RPMI8226 (cell line): ENCODE results near the gene GABRB1.

Source experiments
- DNase-seq: peaks from one replicate; pipeline ENCODE4 v3.0.0-alpha.2; 2015

The GABRB1 gene

GRCh38 chr4:47031011-47031678, at the start of gene GABRB1:
Gene GABRB1 (plus strand): TSS chr4:47031567.
- no peak for DNase-seq

DNA sequence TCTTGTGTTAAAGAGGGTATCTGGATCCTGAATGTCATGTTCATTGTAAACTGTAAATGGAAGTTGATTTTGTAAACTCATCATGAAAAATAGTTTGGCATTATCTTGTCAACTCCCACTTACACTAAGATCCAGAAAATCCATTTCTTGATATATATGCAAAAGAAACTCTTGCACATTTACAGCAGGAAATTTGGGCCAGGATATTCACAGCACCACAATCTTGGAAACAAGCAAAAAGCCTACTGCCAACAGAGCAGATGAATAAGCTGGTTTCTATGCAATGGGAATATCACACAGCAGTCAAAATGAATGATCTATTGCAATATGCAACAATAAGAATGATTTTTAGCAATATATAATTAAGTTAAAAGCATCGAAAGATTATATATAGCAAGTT, 46.6 kb upstream of the GABRB1 start:
- no peak for DNase-seq

GRCh38 chr4:46986922-46987638, 44.3 kb upstream of the GABRB1 start:
- DNase-seq: no peak

- no peak for DNase-seq
These were observed 39.0 kb upstream of the GABRB1 start for GRCh38 chr4:46992338-46992737.

- DNase-seq: no peak
These were observed 38.0 kb upstream of the GABRB1 start, which contains the start of gene GABRA4 for GRCh38 chr4:46993075-46994006. Gene GABRA4 (minus strand): TSS chr4:46993581. CDS start chr4:46993424, 157 bp downstream.

DNA sequence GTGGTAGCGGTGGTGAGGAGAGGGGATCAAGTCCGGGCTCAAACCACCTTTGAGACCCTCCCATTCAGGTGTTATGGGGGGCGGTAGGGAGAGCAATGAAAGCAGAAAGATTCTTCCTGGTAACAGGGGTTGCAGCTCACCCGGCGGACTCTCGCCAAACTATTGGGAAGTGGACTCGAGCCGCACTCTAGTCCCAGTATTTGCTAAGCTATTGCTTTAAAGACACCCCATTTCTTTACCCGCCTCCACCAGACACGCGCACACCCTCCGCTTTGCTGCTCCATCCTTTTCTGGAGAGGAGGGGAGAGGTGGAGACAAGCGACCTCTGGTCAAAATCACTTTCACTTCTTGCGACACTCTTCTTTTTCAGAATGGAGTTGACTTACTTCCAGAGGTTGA, 37.4 kb upstream of the GABRB1 start:
- no peak for DNase-seq

DNA sequence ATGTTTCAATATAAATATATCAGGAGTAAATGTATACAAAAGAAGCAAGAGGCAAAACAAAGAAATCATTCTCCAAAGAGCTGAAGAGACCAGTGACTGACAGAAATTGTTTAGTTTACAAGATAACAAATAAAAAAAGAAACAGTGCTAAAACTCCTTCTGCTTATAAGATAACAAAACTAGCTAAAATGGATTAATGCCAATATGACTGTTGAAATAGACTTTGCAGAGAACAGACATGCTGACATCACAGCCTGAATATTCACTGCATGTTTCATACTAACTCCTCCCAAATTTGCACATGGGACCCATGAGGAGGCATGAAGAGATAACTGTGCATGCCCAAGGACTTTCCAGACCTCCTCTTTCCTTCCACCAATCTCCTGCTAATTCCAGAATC, 31.8 kb upstream of the GABRB1 start:
- no peak for DNase-seq

DNA sequence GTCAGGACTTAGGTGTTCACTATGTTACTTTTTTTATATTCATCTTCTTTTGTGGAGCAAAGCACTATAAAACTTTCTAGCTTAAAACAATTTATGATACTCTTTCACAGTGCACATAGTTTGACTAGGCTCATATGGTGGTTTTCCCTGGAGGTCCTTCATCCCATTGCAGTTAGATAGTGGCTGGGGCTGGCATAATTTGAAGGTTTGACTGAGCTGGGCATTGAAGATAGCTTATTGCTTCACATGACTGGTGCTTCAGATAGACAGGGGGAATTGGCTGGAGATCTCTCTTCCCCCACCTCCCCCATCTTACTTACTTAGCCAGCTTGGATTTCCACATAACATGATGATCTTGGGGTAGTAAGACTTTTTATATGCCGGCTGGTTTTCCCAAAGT, 31.0 kb upstream of the GABRB1 start:
- no peak for DNase-seq

GRCh38 chr4:47002580-47002979, 28.8 kb upstream of the GABRB1 start:
- DNase-seq: no peak

DNA sequence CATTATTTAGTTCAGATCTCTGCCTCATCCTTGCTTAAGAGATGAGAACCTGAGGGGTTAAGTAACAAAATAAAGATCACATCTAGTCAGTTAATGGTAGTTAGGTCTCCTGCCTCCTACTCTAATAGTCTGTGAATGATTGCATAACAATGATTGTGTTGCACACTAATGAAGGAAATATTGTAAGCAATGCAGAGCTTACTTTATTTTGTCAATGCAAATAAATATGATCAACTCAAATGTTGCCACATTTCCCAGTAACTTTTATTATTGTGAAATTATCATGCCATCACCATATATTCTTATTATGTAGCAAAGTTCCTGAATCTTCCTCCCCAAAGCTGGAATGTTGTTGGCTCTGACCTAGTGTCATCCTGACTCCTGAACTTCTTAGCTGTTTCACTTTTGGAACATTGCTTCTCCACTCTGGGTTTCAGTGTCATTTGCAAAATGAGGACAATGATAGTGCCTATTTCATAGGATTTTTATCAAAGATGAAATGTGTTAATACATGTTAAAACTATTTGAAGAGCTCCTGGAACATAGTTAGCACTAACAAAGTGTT, 20.9 kb upstream of the GABRB1 start:
- no peak for DNase-seq

- peak; percentile 7 for DNase-seq
These were observed 20.4 kb upstream of the GABRB1 start for GRCh38 chr4:47010912-47011446.

DNA sequence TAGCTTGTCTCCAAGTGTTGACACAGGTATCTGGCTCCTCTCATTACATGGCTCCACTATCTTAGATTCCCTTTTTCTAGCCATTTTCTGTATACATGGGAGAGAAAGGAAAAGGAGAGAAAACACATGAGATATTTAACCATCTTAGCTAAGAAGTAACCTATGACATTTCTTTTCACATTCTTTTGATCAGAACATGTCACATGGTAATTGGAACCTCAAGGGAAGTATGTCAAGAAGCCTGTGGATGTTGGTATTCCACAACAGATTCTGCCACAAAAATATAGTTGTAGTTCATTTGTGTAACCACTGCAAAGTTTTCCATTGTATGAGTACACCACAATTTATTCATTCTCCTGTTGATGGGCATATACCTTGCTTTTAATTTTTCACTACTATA, 18.7 kb upstream of the GABRB1 start:
- DNase-seq: no peak

DNA sequence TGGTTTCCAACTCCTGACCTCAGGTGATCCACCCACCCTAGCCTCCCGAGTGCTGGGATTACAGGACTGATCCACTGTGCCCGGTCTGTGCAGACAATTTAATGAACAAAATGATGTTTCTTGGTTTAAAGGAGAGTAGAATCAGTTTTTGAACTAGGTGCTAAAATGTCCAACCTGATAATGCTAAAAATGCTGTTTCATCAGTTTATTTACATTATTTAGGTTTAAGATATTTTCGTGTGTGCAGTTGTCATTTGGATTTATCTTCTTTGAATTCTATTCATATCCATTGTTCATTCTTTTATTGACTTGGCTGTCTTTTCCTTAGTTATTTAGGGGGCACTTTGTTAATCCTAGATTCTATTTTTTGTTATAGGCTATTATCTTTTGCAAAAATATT, 18.0 kb upstream of the GABRB1 start:
- DNase-seq: no peak

DNA sequence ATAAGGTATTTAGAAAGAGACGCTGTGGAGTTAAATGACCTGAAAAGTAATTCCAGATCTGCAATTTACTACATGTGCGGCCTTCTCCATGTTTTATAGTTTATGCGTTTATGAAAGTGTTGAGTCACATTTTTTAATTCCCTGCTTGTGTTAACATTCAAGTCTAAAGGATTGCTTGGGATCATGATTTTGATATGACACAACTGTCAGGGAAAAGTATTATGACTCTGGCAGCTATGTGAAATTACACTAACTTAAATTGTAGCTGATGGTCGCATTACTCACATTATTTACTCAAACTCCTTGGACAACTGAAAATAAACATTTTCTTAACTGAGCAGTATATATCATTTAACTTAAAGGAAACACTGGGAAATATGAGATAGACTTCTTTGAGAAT, 14.3 kb upstream of the GABRB1 start:
- no peak for DNase-seq

GRCh38 chr4:47017494-47017893, 13.9 kb upstream of the GABRB1 start:
- DNase-seq: no peak

- no peak for DNase-seq
These were observed 511 bp downstream of the GABRB1 start for GRCh38 chr4:47031751-47032404.

DNA sequence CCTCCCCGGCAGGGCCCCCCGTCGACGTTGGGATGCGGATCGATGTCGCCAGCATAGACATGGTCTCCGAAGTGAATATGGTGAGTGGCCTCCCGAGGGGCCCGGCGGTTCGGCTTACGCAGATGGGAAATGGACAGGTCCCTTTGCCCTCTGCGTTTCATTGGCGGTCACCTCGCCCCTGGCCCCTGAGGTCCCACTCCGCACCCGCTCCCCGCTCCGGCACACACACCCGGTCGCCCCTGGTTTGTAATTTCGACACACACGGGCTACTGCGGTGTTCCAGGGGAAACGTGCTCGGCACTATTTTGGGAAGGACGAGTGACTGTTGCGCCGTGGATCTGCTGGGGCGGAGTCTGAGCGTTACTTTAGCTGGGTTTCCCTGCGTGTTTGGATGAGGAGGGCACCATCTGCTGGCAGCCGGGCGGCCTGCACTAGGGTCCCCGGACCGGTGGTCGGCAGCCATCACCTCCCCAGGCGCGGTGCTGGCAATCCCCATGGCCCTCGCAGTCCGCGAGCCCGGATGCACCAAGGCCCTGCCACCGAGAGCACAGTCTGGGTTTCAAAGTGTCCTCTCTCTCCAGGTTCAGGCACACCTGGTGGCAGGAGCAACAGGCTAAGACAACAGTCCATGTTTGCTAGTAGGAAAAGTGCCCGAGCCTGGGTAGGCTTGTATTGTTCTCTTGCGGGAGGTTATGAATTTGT, 1.2 kb downstream of the GABRB1 start:
- DNase-seq: peak; percentile 21

DNA sequence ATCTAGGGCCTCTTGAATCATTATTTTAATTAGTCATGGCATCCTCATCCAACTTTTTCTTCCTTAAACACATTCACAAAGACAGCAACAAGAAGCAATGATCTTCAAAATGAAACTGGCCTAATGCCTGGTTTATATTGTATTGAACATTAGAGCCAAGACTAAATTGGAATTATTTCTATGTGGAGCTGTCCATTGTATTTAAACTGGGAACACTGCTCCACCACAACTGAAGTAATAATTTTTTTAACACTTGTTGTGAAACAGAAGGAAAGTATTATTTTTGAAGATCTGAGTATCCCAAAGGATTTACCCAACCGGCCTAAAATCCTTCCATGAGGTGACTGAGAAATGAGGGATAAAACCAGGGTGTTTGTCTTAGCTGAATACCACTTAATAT, 6.9 kb downstream of the GABRB1 start:
- DNase-seq: no peak

DNA sequence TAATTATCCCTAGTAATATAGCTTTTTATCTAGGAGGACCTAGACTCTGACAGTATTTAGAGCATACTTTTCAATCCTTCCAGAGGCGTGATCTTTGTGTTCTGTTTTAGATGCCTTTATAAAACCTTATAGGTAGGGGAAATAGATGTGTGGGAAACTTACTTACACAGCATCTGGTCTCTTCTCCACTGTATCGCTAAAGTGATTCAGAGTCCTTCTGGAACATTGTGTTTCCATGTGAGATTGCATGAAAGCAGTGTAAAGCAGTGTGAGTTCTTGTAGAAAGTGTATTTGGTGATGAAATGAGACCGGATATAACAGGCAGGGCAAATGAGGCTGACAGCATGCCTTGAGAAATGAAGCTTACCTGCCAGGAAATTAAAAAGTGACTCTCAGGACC, 9.5 kb downstream of the GABRB1 start:
- DNase-seq: no peak

DNA sequence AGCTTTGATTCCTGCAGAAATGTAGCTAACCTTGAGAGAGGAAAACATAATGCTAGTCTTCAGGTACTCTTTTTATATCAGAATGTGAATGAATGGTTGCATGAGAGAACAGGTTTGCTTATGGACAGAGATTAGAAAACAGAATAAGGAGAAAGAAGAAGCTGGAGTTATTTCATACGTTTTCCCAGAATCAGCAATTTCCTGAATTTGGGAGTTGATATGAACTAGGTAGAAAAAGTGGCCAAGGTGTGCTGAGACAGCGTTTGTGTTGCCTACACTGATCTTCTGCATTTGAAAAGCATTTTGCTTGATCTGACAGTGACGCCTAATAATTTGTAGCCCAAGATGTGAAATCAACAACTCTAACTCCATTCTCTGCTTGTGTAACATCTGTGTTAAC, 12.5 kb downstream of the GABRB1 start:
- no peak for DNase-seq

GRCh38 chr4:47045261-47045660, 13.9 kb downstream of the GABRB1 start:
- no peak for DNase-seq

- no peak for DNase-seq
These were observed 18.0 kb downstream of the GABRB1 start for GRCh38 chr4:47049347-47049746.
